Inflammatory macrophage treated with lipopolysaccharide for 1 hour (primary cell): ENCODE data around the gene OSMR.
A peak's percentile ranks its signal among the peaks of the same experiment; 100 is the strongest.

Experiments used
- DNase-seq, 2 donors: peaks; one replicate each; pipeline ENCODE4 v3.0.0-alpha.2; 2020 to 2022

Gene OSMR

DNA sequence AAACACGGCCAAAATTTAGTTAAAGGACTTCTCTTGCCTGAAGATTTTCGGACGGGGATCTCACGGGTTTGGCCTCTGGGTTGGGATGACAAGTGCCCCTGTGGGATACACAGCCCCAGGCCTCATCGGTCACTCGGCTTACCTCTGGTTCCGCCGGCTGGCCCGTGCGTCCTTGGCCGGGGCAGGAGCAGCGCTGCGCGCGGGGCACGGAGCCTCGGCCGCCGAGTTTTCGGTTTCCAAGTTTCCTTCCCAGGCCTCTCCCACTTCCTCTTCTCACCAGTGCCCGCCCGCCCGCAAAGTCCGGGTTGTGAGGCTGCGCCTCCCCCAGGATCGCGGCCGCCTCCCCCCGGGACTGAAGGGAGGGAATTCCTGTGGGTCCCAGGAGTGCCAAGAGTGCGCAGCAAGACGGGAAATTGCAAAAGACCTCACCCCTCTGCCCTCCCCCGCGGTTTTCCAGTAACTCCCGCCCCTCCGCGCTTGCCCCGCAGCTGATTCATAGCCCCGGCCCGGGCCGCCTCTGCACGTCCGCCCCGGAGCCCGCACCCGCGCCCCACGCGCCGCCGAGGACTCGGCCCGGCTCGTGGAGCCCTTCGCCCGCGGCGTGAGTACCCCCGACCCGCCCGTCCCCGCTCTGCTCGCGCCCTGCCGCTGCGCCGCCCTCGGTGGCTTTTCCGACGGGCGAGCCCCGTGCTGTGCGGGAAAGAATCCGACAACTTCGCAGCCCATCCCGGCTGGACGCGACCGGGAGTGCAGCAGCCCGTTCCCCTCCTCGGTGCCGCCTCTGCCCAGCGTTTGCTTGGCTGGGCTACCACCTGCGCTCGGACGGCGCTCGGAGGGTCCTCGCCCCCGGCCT is at the start of gene OSMR:
TSS of gene OSMR (plus strand) at position 487 of the 853 bp plus-strand sequence. CDS start 23,033 bp downstream, outside the sequence.
- DNase-seq = peak; percentile 14 to 18

DNA sequence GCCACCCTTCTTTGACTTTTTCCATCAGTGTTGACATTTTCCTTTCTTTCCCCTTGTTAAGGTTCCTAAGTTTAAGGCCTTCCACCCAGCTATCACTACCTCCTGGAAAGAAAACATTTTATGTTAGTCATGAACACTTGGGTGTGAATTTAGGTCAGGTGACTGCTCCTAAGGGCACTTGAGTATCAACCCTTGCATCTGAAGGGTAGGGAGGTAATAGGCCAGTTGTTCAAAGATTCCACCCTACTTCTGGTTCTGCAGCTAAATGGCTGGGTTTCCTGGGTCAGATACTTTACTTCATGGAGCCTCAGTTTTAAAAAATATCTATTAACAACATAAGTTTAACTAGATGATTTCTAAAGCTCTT is 49.1 kb upstream of the OSMR start:
- no peak for DNase-seq

GRCh38 chr5:38797838-38798237 is 48.0 kb upstream of the OSMR start:
- DNase-seq = no peak

GRCh38 chr5:38799556-38800377 is 46.0 kb upstream of the OSMR start:
- DNase-seq = no peak

DNA sequence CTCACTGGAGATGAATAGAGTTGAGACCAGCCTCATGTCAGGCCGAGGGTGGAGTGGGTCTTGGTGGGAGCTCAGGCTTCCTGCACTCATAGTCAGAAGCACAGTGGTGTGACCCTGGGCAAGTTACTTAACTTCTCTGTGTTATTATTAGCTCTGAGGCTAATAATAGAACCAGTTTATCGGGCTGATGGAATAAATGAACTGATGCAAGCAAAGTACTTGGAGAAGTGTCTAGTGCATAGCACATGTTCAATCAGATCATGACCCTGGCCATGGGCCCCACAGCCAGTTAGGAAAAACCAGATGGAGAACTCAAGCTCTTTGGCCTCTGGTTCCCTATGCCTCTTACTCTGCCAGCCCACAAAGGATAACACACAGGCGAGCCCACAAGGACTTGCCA is 45.3 kb upstream of the OSMR start:
- no peak for DNase-seq

DNA sequence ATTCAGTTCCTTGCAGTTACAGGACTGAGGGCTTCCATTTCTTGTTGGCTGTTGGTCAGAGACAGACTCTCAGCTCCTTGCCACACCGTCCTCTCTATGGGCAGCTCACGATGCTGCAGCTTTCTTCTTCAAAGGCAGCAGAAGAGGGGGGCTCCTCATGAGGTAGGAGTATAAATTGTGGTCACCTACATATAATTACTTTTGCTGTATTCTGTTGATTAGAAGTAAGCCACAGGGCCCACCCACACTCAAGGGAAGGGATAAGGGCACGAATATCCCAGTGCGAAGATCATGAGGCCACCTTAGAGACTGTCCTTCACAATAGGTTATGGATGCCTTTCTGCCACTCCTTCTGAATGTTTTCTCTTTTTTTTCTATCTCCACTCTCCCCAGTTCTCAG is 43.7 kb upstream of the OSMR start:
- no peak for DNase-seq

- no peak for DNase-seq
These were observed 42.6 kb upstream of the OSMR start for GRCh38 chr5:38803246-38803645.

GRCh38 chr5:38806775-38807258 is 39.0 kb upstream of the OSMR start:
- no peak for DNase-seq

DNA sequence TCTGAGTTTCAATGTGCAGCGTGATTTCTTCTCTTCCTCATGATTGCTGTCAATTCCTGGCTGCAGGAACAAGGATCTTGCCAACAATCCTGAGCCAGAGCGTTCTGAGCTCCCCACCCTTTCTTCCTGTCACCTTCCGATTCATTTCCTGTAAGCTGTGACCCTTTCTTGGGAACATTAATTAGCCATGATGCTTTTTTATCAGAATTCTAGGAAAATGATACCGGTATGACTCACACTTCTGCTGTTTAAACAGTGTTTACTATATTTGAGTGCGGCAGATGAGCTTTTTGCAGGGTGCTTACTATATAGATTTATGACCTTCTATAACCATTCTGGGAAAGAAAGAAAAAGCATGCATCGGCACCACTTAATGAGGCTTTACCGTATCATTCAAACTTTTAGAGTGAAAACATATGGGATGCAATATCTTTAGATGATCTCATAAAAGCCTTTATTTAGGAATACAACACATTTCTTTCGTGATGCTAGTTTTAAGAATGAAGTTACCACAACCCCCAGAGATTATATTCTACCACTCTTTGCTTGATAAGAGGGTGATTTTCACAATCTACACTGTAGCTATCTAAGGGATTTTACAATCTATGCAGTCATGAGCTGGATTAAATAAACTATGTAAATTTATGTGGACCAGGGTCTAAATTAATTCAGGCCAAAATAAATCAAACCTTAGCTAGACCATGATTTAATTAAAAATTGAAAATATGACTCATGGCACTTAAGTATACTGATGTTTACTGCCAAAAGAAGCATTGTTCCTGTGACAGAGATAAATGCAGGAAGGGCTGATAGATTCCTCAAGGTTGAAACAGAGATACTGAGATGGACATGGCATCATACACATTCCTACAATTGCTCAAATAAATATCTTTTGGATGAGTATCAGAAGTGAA is 38.0 kb upstream of the OSMR start:
- DNase-seq = no peak

DNA sequence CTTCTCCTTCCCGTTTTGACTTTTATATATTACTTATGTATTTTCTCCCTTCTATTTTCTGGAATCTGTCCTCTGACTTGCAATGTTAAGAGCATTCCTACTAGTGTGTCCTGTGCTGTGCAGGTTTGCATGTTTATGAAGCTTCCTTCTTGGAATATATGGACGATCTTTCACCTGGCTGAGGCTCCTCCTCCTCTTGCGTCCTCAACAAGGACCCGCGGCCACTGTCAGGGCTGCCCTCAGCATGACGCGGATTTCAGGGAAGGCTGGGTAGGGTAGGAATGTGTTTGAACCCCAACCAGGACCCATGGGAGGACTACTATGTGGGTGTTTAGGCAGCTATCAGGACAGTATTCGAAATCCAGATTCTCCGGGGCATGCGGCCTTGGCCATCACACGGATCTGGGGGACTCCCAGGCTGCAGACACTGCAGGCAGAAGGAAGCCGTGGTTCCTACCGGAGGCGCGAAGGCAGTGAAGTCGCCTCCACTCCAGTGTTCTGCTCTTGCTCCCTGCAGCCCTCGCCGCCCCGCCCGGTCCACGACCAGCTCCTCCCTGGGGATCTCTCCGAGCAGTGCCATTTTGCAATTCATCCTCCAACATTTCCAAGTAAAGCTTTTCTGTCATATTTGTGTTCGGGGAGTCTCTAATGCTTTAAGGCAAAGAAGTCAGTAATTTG is 37.0 kb upstream of the OSMR start:
- no peak for DNase-seq

GRCh38 chr5:38809388-38810359 is 36.1 kb upstream of the OSMR start:
- peak; percentile 20 to 58 for DNase-seq

DNA sequence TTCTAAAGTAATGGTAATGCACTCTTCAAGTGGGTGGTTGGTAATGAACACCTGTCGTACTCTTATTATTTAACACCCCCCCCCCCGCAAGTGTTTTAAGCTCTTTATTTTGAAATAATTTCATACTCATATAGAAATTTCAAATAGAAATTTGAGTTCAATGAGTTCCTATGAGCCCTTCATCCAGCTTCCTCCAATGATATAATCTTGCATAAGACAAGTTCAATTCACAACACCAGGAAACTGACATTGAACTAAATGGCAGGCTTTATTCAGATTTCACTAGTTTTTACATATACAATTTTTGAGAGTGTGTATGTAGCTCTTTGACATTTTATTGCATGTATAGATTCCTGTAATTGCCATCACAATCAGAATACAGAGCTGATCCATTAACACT is 30.9 kb upstream of the OSMR start:
- DNase-seq = no peak

DNA sequence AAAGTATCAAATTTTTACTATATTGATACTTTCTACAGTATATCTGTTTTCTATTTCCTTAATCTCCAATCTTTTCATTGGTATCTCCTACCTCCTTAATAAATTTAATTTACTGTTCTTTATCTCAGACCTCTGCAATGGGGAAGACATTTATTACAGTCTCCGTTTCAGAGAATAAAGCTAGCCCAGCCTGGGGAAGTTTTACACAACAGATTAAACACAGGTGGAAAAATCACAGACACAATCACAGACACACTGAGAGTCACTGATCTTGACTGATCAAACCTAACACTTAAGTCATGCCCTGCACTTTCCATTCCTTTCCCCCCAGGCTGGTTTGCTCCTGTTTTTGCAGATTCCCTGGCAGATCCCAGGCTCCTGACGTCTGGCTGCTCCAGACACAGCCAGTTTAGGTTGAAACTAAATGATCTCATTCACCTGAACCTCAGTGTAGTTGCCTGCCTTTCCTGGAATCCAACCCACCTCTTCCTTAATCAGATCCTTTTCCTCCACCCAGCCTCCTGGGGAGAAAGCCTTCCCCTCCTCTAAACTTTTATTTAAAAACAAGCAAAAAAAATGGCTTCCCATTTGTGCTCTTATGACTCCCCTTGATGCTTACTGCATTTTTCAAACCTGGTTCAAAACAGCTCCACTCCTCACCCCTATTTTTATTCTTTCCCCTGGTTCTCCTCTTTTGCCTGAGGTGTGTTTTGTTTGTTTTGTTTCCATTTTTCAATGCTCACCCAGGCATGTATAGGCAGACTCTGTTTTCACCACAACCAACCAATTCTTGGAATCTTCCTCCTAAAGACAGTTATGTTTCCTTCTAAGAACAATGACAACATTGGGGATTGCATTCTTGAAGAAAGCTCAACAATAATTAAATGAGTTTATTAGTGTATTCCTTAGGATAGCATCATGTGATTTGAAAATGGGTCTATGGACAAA is 29.5 kb upstream of the OSMR start:
- DNase-seq = no peak

- DNase-seq = no peak
These were observed 24.1 kb upstream of the OSMR start for GRCh38 chr5:38821679-38822078.

GRCh38 chr5:38823503-38823902 is 22.3 kb upstream of the OSMR start:
- DNase-seq = no peak

DNA sequence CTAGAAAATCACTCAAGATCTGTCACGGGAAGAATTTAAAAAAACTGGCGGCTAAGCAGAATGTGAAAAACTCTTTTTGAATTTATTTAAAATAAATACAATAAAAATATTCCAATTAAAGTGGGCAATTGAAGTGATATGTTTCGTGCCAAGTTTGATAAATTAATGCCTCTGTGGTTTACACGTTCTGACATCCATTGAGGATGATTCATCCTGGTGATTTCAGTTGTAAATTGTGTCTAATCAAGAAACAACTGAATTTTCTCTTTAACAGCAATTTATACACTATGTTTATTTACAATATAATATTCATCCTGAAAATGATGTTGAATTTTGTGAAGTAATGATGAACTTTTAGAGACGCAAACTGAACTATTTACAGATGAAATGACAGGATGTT is 21.0 kb upstream of the OSMR start:
- DNase-seq = no peak

GRCh38 chr5:38825494-38825893 is 20.3 kb upstream of the OSMR start:
- no peak for DNase-seq

GRCh38 chr5:38827525-38827924 is 18.3 kb upstream of the OSMR start:
- no peak for DNase-seq

DNA sequence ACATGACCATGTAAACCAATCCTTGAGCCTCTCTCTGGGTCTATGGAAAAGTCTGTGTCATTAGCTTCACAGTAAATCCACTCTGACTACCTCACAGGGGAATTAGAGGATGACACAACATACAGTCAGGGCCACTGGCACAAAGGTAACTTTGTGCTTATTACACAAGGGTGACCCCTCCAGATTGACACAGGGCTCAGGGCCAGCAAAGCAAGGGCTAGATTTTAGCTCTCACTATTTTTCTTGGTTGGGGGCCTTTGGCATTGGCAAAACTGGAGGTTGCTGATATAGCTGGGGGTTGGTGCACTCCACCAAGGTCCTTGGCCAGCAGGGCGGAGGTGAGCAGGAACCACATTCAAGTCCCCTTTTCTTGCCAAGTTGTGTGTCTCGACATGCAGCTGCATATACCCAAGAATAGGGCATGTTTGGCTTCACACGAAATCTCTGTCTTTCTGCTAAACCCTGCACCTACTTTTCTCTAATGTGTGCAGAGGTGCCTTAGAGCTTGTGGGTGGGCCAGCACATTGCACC is 15.2 kb upstream of the OSMR start:
- DNase-seq = no peak

DNA sequence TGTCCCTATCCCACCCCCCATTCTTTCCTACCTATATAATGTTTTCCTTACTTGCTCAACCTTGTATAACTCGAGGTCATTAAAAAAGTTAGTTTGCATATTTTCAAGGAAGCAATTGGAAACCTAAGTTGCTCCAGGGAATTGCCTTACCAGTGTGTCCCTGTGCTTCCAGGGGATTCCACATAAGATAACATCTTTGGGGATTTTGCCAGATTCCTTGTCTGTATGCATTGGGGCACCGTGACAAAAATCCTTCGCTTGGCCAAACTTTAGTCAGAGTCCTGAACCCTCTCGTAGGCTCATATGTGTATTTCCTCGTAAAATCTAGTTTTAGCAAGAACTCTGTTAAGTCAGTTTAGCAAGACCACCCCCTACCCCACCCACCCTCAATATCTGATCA is 14.7 kb upstream of the OSMR start:
- no peak for DNase-seq
